Measurements from ENCODE around the gene PTMS. TPM values are rescaled to one million over a fixed set of nuclear protein-coding genes. Genes with fewer than 3 reads are reported as not detected.
"Not testable (repeated sequence)": the region's sequence is repeated elsewhere in the genome, so short reads cannot be mapped to it uniquely, and the experiment has no call there.

PTMS gene
- total RNA-seq, 1 experiment from 2014 or later = 62.9 TPM

GRCh38 chr12:6742834-6743233, 23.3 kb upstream of the PTMS start:
- Mint-ChIP-seq H3K4me1 (ENCODE audit: low read depth, unreplicated experiment) (no peaks in the 10 kb centered on the region), H3K36me3 (ENCODE audit: insufficient read depth, unreplicated experiment) (peaks cover 11% of the 10 kb centered on the region), H3K9me3 (ENCODE audit: low read depth, unreplicated experiment) (no peaks in the 10 kb centered on the region), H3K27ac (ENCODE audit: unreplicated experiment) (no peak overlapping the region), H3K4me3 (ENCODE audit: low read depth, unreplicated experiment) (no peak overlapping the region), H3K27me3 (ENCODE audit: unreplicated experiment) (no peaks in the 10 kb centered on the region)
- intact Hi-C loops (cut with micrococcal nuclease; ENCODE audit: unreplicated experiment) = no loop called here
- CTCF ChIA-PET = no interaction called here
- no peak for DNase-seq
- BruUV-seq (replicated peaks) = no TSS peak
- no peak for TF ChIP-seq CTCF (IDR thresholded peaks at IDR 0.05; ENCODE audit: unreplicated experiment)

- BruUV-seq (replicated peaks); H3K27ac Mint-ChIP-seq (ENCODE audit: unreplicated experiment); H3K9me3 Mint-ChIP-seq (ENCODE audit: low read depth, unreplicated experiment); CTCF ChIA-PET; H3K4me3 Mint-ChIP-seq (ENCODE audit: low read depth, unreplicated experiment); DNase-seq; H3K4me1 Mint-ChIP-seq (ENCODE audit: low read depth, unreplicated experiment); H3K27me3 Mint-ChIP-seq (ENCODE audit: unreplicated experiment); intact Hi-C loops (cut with micrococcal nuclease; ENCODE audit: unreplicated experiment): not testable (repeated sequence)
- peaks cover 16% of the 10 kb centered on the region for H3K36me3 Mint-ChIP-seq (ENCODE audit: insufficient read depth, unreplicated experiment)
Measured at GRCh38 chr12:6743300-6743699, 22.9 kb upstream of the PTMS start.

- intact Hi-C loops (cut with micrococcal nuclease; ENCODE audit: unreplicated experiment) = no loop called here
- no peak overlapping the region for H3K27ac Mint-ChIP-seq (ENCODE audit: unreplicated experiment)
- peaks cover 33% of the 10 kb centered on the region for H3K36me3 Mint-ChIP-seq (ENCODE audit: insufficient read depth, unreplicated experiment)
- no peaks in the 10 kb centered on the region for H3K4me1 Mint-ChIP-seq (ENCODE audit: low read depth, unreplicated experiment)
- H3K4me3 Mint-ChIP-seq (ENCODE audit: low read depth, unreplicated experiment) = no peak overlapping the region
- BruUV-seq (replicated peaks) = no TSS peak
- no peaks in the 10 kb centered on the region for H3K27me3 Mint-ChIP-seq (ENCODE audit: unreplicated experiment)
- no peak for DNase-seq
- TF ChIP-seq CTCF (IDR thresholded peaks at IDR 0.05; ENCODE audit: unreplicated experiment) = no peak
- CTCF ChIA-PET = no interaction called here
- no peaks in the 10 kb centered on the region for H3K9me3 Mint-ChIP-seq (ENCODE audit: low read depth, unreplicated experiment)
Measured at GRCh38 chr12:6745741-6746525, 20.2 kb upstream of the PTMS start.

- no peak for DNase-seq
- H3K27ac Mint-ChIP-seq (ENCODE audit: unreplicated experiment) = no peak overlapping the region
Measured at GRCh38 chr12:6747216-6747615, 18.9 kb upstream of the PTMS start.

More at GRCh38 chr12:6747216-6747615, 18.9 kb upstream of the PTMS start:
- H3K4me1 Mint-ChIP-seq (ENCODE audit: low read depth, unreplicated experiment) = no peaks in the 10 kb centered on the region
- CTCF ChIA-PET = no interaction called here
- TF ChIP-seq CTCF (IDR thresholded peaks at IDR 0.05; ENCODE audit: unreplicated experiment) = no peak
- no peak overlapping the region for H3K4me3 Mint-ChIP-seq (ENCODE audit: low read depth, unreplicated experiment)
- no peaks in the 10 kb centered on the region for H3K27me3 Mint-ChIP-seq (ENCODE audit: unreplicated experiment)
- H3K9me3 Mint-ChIP-seq (ENCODE audit: low read depth, unreplicated experiment) = no peaks in the 10 kb centered on the region
- intact Hi-C loops (cut with micrococcal nuclease; ENCODE audit: unreplicated experiment) = no loop called here
- BruUV-seq (replicated peaks) = no TSS peak
- H3K36me3 Mint-ChIP-seq (ENCODE audit: insufficient read depth, unreplicated experiment) = peaks cover 39% of the 10 kb centered on the region

Data from Calu3 (cell line).